ENCODE data around the gene TJP1.

TJP1 gene

DNA sequence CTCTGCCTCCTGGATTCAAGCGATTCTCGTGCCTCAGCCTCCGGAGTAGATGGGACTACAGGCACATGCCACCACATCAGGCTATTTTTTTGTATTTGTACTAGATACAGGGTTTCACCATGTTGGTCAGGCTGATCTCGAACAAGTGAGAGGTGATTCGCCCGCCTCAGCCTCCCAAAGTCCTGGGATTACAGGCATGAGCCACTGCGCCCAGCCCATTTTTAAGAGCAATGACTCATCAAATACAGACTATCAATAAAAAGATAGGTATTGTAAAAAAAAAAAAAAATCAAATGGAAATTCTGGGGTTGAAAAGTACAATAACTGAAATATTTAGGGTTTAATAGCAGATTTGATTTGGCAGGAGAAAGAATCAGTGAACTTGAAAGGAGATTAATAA, 129.0 kb downstream of the TJP1 start:
- ChIA-PET CTCF (interaction anchor here (0.7 kb wide), 1 partner anchor 223 kb away, joined by 3 read pairs; no protein-coding TSS in a partner anchor), POLR2A (interaction anchor here (0.6 kb wide), 1 partner anchor 660 kb away, joined by 5 read pairs; no protein-coding TSS in a partner anchor)
- H3K36me3 ChIP-seq (ENCODE audit: control insufficient read depth in 2 of 2, insufficient read depth in 1 of 2, low read length in 2 of 2): peaks cover 0 to 3% of the 10 kb centered on the region in 2 experiments; a peak in 1 of 3 replicates
- TF ChIP-seq ZNF658 (tag by site-specific recombination; IDR thresholded peaks at IDR 0.05): no peak
- no peak for TF ChIP-seq ZNF341 (tag by site-specific recombination; IDR thresholded peaks at IDR 0.05; ENCODE audit: low read depth)
- no peak for TF ChIP-seq KLF1 (tag by site-specific recombination; IDR thresholded peaks at IDR 0.05)
- no peak for TF ChIP-seq ZNF530 (tag by site-specific recombination; IDR thresholded peaks at IDR 0.05; ENCODE audit: low read depth)
- TF ChIP-seq, protein P1, sequence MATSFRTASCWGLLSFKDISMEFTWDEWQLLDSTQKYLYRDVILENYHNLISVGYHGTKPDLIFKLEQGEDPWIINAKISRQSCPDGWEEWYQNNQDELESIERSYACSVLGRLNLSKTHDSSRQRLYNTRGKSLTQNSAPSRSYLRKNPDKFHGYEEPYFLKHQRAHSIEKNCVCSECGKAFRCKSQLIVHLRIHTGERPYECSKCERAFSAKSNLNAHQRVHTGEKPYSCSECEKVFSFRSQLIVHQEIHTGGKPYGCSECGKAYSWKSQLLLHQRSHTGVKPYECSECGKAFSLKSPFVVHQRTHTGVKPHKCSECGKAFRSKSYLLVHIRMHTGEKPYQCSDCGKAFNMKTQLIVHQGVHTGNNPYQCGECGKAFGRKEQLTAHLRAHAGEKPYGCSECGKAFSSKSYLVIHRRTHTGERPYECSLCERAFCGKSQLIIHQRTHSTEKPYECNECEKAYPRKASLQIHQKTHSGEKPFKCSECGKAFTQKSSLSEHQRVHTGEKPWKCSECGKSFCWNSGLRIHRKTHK (tag by site-specific recombination; IDR thresholded peaks at IDR 0.05): no peak
- no peak for TF ChIP-seq SCRT1 (tag by site-specific recombination; IDR thresholded peaks at IDR 0.05; ENCODE audit: borderline replicate concordance)
- no peak for TF ChIP-seq SCRT2 (tag by site-specific recombination; IDR thresholded peaks at IDR 0.05)
- TF ChIP-seq ZIC2 (tag by site-specific recombination; IDR thresholded peaks at IDR 0.05): no peak
- TF ChIP-seq ZNF791 (tag by site-specific recombination; IDR thresholded peaks at IDR 0.05): no peak
- TF ChIP-seq ZNF335 (tag by site-specific recombination; conservative IDR thresholded peaks at IDR 0.05): no peak
- no peak for TF ChIP-seq GLIS2 (tag by site-specific recombination; IDR thresholded peaks at IDR 0.05)
- TF ChIP-seq, protein P2, sequence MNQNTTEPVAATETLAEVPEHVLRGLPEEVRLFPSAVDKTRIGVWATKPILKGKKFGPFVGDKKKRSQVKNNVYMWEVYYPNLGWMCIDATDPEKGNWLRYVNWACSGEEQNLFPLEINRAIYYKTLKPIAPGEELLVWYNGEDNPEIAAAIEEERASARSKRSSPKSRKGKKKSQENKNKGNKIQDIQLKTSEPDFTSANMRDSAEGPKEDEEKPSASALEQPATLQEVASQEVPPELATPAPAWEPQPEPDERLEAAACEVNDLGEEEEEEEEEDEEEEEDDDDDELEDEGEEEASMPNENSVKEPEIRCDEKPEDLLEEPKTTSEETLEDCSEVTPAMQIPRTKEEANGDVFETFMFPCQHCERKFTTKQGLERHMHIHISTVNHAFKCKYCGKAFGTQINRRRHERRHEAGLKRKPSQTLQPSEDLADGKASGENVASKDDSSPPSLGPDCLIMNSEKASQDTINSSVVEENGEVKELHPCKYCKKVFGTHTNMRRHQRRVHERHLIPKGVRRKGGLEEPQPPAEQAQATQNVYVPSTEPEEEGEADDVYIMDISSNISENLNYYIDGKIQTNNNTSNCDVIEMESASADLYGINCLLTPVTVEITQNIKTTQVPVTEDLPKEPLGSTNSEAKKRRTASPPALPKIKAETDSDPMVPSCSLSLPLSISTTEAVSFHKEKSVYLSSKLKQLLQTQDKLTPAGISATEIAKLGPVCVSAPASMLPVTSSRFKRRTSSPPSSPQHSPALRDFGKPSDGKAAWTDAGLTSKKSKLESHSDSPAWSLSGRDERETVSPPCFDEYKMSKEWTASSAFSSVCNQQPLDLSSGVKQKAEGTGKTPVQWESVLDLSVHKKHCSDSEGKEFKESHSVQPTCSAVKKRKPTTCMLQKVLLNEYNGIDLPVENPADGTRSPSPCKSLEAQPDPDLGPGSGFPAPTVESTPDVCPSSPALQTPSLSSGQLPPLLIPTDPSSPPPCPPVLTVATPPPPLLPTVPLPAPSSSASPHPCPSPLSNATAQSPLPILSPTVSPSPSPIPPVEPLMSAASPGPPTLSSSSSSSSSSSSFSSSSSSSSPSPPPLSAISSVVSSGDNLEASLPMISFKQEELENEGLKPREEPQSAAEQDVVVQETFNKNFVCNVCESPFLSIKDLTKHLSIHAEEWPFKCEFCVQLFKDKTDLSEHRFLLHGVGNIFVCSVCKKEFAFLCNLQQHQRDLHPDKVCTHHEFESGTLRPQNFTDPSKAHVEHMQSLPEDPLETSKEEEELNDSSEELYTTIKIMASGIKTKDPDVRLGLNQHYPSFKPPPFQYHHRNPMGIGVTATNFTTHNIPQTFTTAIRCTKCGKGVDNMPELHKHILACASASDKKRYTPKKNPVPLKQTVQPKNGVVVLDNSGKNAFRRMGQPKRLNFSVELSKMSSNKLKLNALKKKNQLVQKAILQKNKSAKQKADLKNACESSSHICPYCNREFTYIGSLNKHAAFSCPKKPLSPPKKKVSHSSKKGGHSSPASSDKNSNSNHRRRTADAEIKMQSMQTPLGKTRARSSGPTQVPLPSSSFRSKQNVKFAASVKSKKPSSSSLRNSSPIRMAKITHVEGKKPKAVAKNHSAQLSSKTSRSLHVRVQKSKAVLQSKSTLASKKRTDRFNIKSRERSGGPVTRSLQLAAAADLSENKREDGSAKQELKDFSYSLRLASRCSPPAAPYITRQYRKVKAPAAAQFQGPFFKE (tag by site-specific recombination; IDR thresholded peaks at IDR 0.05; ENCODE audit: borderline replicate concordance): no peak
- TF ChIP-seq, protein P3, sequence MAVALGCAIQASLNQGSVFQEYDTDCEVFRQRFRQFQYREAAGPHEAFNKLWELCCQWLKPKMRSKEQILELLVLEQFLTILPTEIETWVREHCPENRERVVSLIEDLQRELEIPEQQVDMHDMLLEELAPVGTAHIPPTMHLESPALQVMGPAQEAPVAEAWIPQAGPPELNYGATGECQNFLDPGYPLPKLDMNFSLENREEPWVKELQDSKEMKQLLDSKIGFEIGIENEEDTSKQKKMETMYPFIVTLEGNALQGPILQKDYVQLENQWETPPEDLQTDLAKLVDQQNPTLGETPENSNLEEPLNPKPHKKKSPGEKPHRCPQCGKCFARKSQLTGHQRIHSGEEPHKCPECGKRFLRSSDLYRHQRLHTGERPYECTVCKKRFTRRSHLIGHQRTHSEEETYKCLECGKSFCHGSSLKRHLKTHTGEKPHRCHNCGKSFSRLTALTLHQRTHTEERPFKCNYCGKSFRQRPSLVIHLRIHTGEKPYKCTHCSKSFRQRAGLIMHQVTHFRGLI (tag by site-specific recombination; IDR thresholded peaks at IDR 0.05): no peak
- no peak for TF ChIP-seq ZNF292 (tag by site-specific recombination; IDR thresholded peaks at IDR 0.05; ENCODE audit: borderline replicate concordance, low read depth)
- TF ChIP-seq ZNF23 (tag by site-specific recombination; IDR thresholded peaks at IDR 0.05; ENCODE audit: borderline replicate concordance): no peak
- no peak overlapping the region for H3K27ac ChIP-seq (ENCODE audit: extremely low read depth, low read depth, low read length)
- no peak overlapping the region for H3K4me3 ChIP-seq (ENCODE audit: low read depth, low read length)
- H3K4me1 ChIP-seq (ENCODE audit: control insufficient read depth, insufficient read depth, low read length): no peaks in the 10 kb centered on the region
- no peaks in the 10 kb centered on the region for H3K9me3 ChIP-seq (ENCODE audit: control insufficient read depth, insufficient read depth, low read depth, low read length)

DNA sequence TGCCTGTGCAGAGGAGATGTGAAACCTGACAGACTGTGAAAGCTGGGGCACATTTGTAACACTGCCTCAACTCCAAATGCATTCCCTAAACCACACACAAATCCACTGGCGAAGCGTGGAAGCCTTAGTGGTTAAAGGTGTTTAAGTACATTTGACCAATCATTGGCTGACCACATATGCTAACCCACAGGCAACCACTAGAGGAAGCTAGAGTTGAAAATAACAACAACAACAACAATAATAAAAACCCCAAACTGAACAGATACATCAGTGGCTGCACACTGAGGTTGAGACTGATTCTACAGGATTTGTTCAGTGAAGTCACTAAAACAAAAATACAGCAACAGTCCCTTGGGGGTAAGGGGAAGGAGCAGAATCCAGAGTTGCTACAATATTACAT, 129.7 kb downstream of the TJP1 start:
- H3K9me3 ChIP-seq (ENCODE audit: control insufficient read depth, insufficient read depth, low read depth, low read length): no peaks in the 10 kb centered on the region
- no peaks in the 10 kb centered on the region for H3K4me1 ChIP-seq (ENCODE audit: control insufficient read depth, insufficient read depth, low read length)
- CTCF ChIA-PET: interaction anchor here (0.7 kb wide), 1 partner anchor 224 kb away, joined by 3 read pairs; no protein-coding TSS in a partner anchor
- no peak overlapping the region for H3K27ac ChIP-seq (ENCODE audit: extremely low read depth, low read depth, low read length)
- no peaks in the 10 kb centered on the region for H3K36me3 ChIP-seq (ENCODE audit: control insufficient read depth in 2 of 2, insufficient read depth in 1 of 2, low read length in 2 of 2)
- POLR2A ChIA-PET: no interaction called here
- no peak overlapping the region for H3K4me3 ChIP-seq (ENCODE audit: low read depth, low read length)
- TF ChIP-seq ZNF394 (tag by site-specific recombination; IDR thresholded peaks at IDR 0.05; ENCODE audit: borderline replicate concordance): no peak
- TF ChIP-seq ZNF76 (tag by site-specific recombination; IDR thresholded peaks at IDR 0.05; ENCODE audit: borderline replicate concordance, low read depth): no peak
- no peak for TF ChIP-seq ZNF571 (tag by site-specific recombination; IDR thresholded peaks at IDR 0.05)
- TF ChIP-seq ZNF292 (tag by site-specific recombination; IDR thresholded peaks at IDR 0.05; ENCODE audit: borderline replicate concordance, low read depth): no peak
- TF ChIP-seq ZFP41 (tag by site-specific recombination; IDR thresholded peaks at IDR 0.05; ENCODE audit: borderline replicate concordance): no peak
- TF ChIP-seq ZBTB7A (tag by site-specific recombination; IDR thresholded peaks at IDR 0.05; ENCODE audit: low read depth): no peak
- TF ChIP-seq OVOL3 (tag by site-specific recombination; IDR thresholded peaks at IDR 0.05): no peak
- no peak for TF ChIP-seq MZF1 (tag by site-specific recombination; IDR thresholded peaks at IDR 0.05; ENCODE audit: borderline replicate concordance)
- no peak for TF ChIP-seq ZNF16 (tag by site-specific recombination; IDR thresholded peaks at IDR 0.05; ENCODE audit: low read depth)
- no peak for TF ChIP-seq ZFP37 (tag by site-specific recombination; IDR thresholded peaks at IDR 0.05)
- TF ChIP-seq ZNF223 (tag by site-specific recombination; IDR thresholded peaks at IDR 0.05): no peak
- no peak for TF ChIP-seq ZNF175 (tag by site-specific recombination; IDR thresholded peaks at IDR 0.05)
